ENCODE measurements around the gene GABRA5. TPM values are rescaled to one million over a fixed set of nuclear protein-coding genes. Genes with fewer than 3 reads are reported as not detected.

The GABRA5 gene
- total and polyA plus RNA-seq, 2 experiments from 2014 or later = 0.22 to 0.29 TPM

DNA sequence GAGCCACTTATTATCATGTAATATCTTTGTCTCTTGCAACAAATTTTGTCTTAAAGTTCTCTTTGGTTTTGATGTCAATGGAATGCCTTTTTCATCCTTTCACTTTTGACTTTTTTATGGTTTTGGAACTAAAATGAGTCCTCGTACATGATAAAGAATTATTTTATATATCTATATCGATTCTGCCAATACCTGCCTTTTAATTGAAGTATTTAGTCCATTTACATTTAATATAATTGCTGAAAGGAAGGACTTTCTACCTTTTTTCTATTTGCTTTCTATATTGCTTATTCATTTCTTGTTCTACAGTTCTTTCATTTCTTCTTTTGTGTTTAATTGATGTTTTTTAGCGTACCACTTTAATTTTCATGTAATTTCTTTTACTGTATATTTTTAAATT is 32.8 kb downstream of the GABRA5 start:
- no peaks in the 10 kb centered on the region for H3K27me3 ChIP-seq (replicated peaks; ENCODE audit: insufficient read depth)
- no peak overlapping the region for H3K9ac ChIP-seq
- in situ Hi-C loops (cut with MboI) = loop anchor here (10.0 kb wide), 1 partner anchor 115 kb away; no protein-coding TSS in a partner anchor
- no peak overlapping the region for H3K4me3 ChIP-seq
- 37 to 48% methylated on average over 3 of the region's 3 CpGs for WGBS, 2 experiments (ENCODE audit: low coverage in 1 of 2, low lambda C conversion rate in 2 of 2, missing lambda C conversion rate in 2 of 2)
- no peak for DNase-seq
- TF ChIP-seq EZH2 (IDR thresholded peaks at IDR 0.05; ENCODE audit: insufficient read depth, poor library complexity, severe bottlenecking) (no peak), EZH2phosphoT487 (IDR thresholded peaks at IDR 0.05; ENCODE audit: insufficient read depth, low read depth) (no peak)
- no peaks in the 10 kb centered on the region for H3K4me1 ChIP-seq (ENCODE audit: insufficient read depth)
- H3K36me3 ChIP-seq (ENCODE audit: low read depth) = no peaks in the 10 kb centered on the region
- H3K4me2 ChIP-seq (ENCODE audit: unreplicated experiment) = no peak overlapping the region
- H3K79me2 ChIP-seq (ENCODE audit: insufficient read depth) = no peaks in the 10 kb centered on the region
- no peaks in the 10 kb centered on the region for H4K20me1 ChIP-seq (ENCODE audit: insufficient read depth)
- no peak overlapping the region for H2AFZ ChIP-seq
- no peaks in the 10 kb centered on the region for H3F3A ChIP-seq (ENCODE audit: insufficient read depth)
- H3K9me3 ChIP-seq (ENCODE audit: low read depth) = no peaks in the 10 kb centered on the region
- H3K27ac ChIP-seq = no peak overlapping the region
- no peaks in the 10 kb centered on the region for H3K9me2 ChIP-seq (ENCODE audit: insufficient read depth)

GRCh38 chr15:26901041-26901440 is 34.2 kb downstream of the GABRA5 start:
- Histone ChIP-seq H2AFZ (no peak overlapping the region), H3K4me2 (ENCODE audit: unreplicated experiment) (no peak overlapping the region), H3K9ac (no peak overlapping the region), H3K9me2 (ENCODE audit: insufficient read depth) (no peaks in the 10 kb centered on the region), H3K79me2 (ENCODE audit: insufficient read depth) (no peaks in the 10 kb centered on the region), H3K27ac (no peak overlapping the region), H3K36me3 (ENCODE audit: low read depth) (no peaks in the 10 kb centered on the region), H3K4me3 (no peak overlapping the region), H3K9me3 (ENCODE audit: low read depth) (no peaks in the 10 kb centered on the region), H4K20me1 (ENCODE audit: insufficient read depth) (no peaks in the 10 kb centered on the region), H3K4me1 (ENCODE audit: insufficient read depth) (no peaks in the 10 kb centered on the region), H3F3A (ENCODE audit: insufficient read depth) (no peaks in the 10 kb centered on the region), H3K27me3 (replicated peaks; ENCODE audit: insufficient read depth) (no peaks in the 10 kb centered on the region)
- no peak for DNase-seq
- WGBS, 2 experiments (ENCODE audit: low coverage in 1 of 2, low lambda C conversion rate in 2 of 2, missing lambda C conversion rate in 2 of 2) = 17 to 22% methylated on average over 4 of the region's 4 CpGs
- in situ Hi-C loops (cut with MboI) = no loop called here
- TF ChIP-seq EZH2phosphoT487 (IDR thresholded peaks at IDR 0.05; ENCODE audit: insufficient read depth, low read depth) (no peak), EZH2 (IDR thresholded peaks at IDR 0.05; ENCODE audit: insufficient read depth, poor library complexity, severe bottlenecking) (no peak)

DNA sequence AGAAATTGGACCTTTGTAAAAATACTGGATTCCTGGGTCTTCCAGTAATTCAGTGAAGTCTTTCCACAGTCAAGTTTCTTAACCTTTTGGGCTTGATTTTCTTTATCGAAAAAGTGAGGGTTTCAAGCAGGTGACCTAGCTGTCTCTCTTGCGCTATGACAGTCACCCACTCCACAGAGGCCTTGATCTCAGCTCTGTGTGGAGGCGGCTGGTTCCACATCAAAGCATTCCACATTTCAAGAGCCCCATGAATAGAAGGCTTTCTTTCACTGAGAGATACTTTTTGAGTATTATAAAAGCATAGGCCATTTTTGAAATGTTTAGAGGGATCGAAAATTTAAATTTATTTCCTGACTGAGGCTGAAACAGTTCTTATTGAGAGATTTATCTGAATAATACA is 43.9 kb downstream of the GABRA5 start:
- DNase-seq = no peak
- H3K9me2 ChIP-seq (ENCODE audit: insufficient read depth) = no peaks in the 10 kb centered on the region
- TF ChIP-seq EZH2phosphoT487 (IDR thresholded peaks at IDR 0.05; ENCODE audit: insufficient read depth, low read depth) (no peak), EZH2 (IDR thresholded peaks at IDR 0.05; ENCODE audit: insufficient read depth, poor library complexity, severe bottlenecking) (no peak)
- H3K36me3 ChIP-seq (ENCODE audit: low read depth) = no peaks in the 10 kb centered on the region
- H3K9me3 ChIP-seq (ENCODE audit: low read depth) = no peaks in the 10 kb centered on the region
- H3K27ac ChIP-seq = no peak overlapping the region
- in situ Hi-C loops (cut with MboI) = no loop called here
- H4K20me1 ChIP-seq (ENCODE audit: insufficient read depth) = no peaks in the 10 kb centered on the region
- H2AFZ ChIP-seq = no peak overlapping the region
- WGBS, 2 experiments (ENCODE audit: low coverage in 1 of 2, low lambda C conversion rate in 2 of 2, missing lambda C conversion rate in 2 of 2) = 35 to 48% methylated on average over 4 of the region's 4 CpGs
- no peaks in the 10 kb centered on the region for H3K79me2 ChIP-seq (ENCODE audit: insufficient read depth)
- H3F3A ChIP-seq (ENCODE audit: insufficient read depth) = no peaks in the 10 kb centered on the region
- no peaks in the 10 kb centered on the region for H3K4me1 ChIP-seq (ENCODE audit: insufficient read depth)
- H3K4me2 ChIP-seq (ENCODE audit: unreplicated experiment) = no peak overlapping the region
- H3K9ac ChIP-seq = no peak overlapping the region
- no peaks in the 10 kb centered on the region for H3K27me3 ChIP-seq (replicated peaks; ENCODE audit: insufficient read depth)
- H3K4me3 ChIP-seq = no peak overlapping the region

GRCh38 chr15:26921433-26921832 is 54.6 kb downstream of the GABRA5 start:
- no peak for DNase-seq
- H3K27ac ChIP-seq = no peak overlapping the region
- H3K4me2 ChIP-seq (ENCODE audit: unreplicated experiment) = no peak overlapping the region
- H3K9me3 ChIP-seq (ENCODE audit: low read depth) = no peaks in the 10 kb centered on the region
- TF ChIP-seq EZH2 (IDR thresholded peaks at IDR 0.05; ENCODE audit: insufficient read depth, poor library complexity, severe bottlenecking) (no peak), EZH2phosphoT487 (IDR thresholded peaks at IDR 0.05; ENCODE audit: insufficient read depth, low read depth) (no peak)
- in situ Hi-C loops (cut with MboI) = no loop called here
- no peak overlapping the region for H3K4me3 ChIP-seq
- no peaks in the 10 kb centered on the region for H3K36me3 ChIP-seq (ENCODE audit: low read depth)
- H3K79me2 ChIP-seq (ENCODE audit: insufficient read depth) = no peaks in the 10 kb centered on the region
- H3K9ac ChIP-seq = no peak overlapping the region
- H4K20me1 ChIP-seq (ENCODE audit: insufficient read depth) = no peaks in the 10 kb centered on the region
- no peak overlapping the region for H2AFZ ChIP-seq
- no peaks in the 10 kb centered on the region for H3K4me1 ChIP-seq (ENCODE audit: insufficient read depth)
- no peaks in the 10 kb centered on the region; the same call in 1 of the 2 replicates for H3K9me2 ChIP-seq (ENCODE audit: insufficient read depth)
- no peaks in the 10 kb centered on the region for H3F3A ChIP-seq (ENCODE audit: insufficient read depth)
- no peaks in the 10 kb centered on the region for H3K27me3 ChIP-seq (replicated peaks; ENCODE audit: insufficient read depth)
- WGBS, 2 experiments (ENCODE audit: low coverage in 1 of 2, low lambda C conversion rate in 2 of 2, missing lambda C conversion rate in 2 of 2) = 15 to 30% methylated on average over 1 of the region's 1 CpG

GRCh38 chr15:26926081-26926480 is 59.2 kb downstream of the GABRA5 start:
- Histone ChIP-seq H3K27ac (no peak overlapping the region), H3K4me2 (ENCODE audit: unreplicated experiment) (no peak overlapping the region), H3K9me2 (ENCODE audit: insufficient read depth) (no peaks in the 10 kb centered on the region; the same call in 1 of the 2 replicates), H3K9me3 (ENCODE audit: low read depth) (no peaks in the 10 kb centered on the region), H3F3A (ENCODE audit: insufficient read depth) (no peaks in the 10 kb centered on the region), H3K27me3 (replicated peaks; ENCODE audit: insufficient read depth) (no peaks in the 10 kb centered on the region), H3K4me1 (ENCODE audit: insufficient read depth) (no peaks in the 10 kb centered on the region), H3K9ac (no peak overlapping the region), H2AFZ (no peak overlapping the region), H4K20me1 (ENCODE audit: insufficient read depth) (no peaks in the 10 kb centered on the region), H3K36me3 (ENCODE audit: low read depth) (no peaks in the 10 kb centered on the region), H3K79me2 (ENCODE audit: insufficient read depth) (no peaks in the 10 kb centered on the region), H3K4me3 (no peak overlapping the region)
- TF ChIP-seq EZH2phosphoT487 (IDR thresholded peaks at IDR 0.05; ENCODE audit: insufficient read depth, low read depth) = no peak
- no peak for TF ChIP-seq EZH2 (IDR thresholded peaks at IDR 0.05; ENCODE audit: insufficient read depth, poor library complexity, severe bottlenecking)
- no peak for DNase-seq
- whole genome bisulfite sequencing, 2 experiments (ENCODE audit: low coverage in 1 of 2, low lambda C conversion rate in 2 of 2, missing lambda C conversion rate in 2 of 2) = 8 to 12% methylated on average over 2 of the region's 2 CpGs
- in situ Hi-C loops (cut with MboI) = no loop called here

Measured in GM23248 (cell line).